Suprapubic skin (tissue), 4 donors: ENCODE data around the gene METTL25.

Experiments
- EP300 ChIP-seq: sonication (generic); formaldehyde crosslinking; IDR thresholded peaks from one replicate; pipeline ENCODE4 v1.6.1; 2017; ENCODE audit warnings: antibody characterized with exemption
- POLR2A ChIP-seq, 2 donors: fragments of 450-650 bp; IDR thresholded peaks; one replicate each; pipeline ENCODE4 v1.6.1; 2017; ENCODE audit warnings: antibody characterized with exemption in 2 of 2, mild to moderate bottlenecking in 2 of 2, moderate library complexity in 2 of 2
- POLR2AphosphoS5 ChIP-seq, 3 donors: sonication (generic); formaldehyde crosslinking; IDR thresholded peaks; one replicate each; pipeline ENCODE4 v1.6.1; 2017; ENCODE audit warnings: antibody characterized with exemption in 3 of 3
- TF ChIP-seq, protein P1 (sequence below), 2 donors: fragments of 200-600 bp in 1 of 2; fragments of 450-650 bp in 1 of 2; sonication (generic) in 1 of 2; IDR thresholded peaks; one replicate each; pipeline ENCODE4 v1.5.1; 2016 to 2019; ENCODE audit warnings: antibody characterized with exemption in 2 of 2, mild to moderate bottlenecking in 1 of 2, moderate library complexity in 1 of 2

GRCh38 chr12:82525616-82526015 is 167.3 kb downstream of the METTL25 start:
- no peak for TF ChIP-seq POLR2A (IDR thresholded peaks at IDR 0.05)
- TF ChIP-seq, protein P1, sequence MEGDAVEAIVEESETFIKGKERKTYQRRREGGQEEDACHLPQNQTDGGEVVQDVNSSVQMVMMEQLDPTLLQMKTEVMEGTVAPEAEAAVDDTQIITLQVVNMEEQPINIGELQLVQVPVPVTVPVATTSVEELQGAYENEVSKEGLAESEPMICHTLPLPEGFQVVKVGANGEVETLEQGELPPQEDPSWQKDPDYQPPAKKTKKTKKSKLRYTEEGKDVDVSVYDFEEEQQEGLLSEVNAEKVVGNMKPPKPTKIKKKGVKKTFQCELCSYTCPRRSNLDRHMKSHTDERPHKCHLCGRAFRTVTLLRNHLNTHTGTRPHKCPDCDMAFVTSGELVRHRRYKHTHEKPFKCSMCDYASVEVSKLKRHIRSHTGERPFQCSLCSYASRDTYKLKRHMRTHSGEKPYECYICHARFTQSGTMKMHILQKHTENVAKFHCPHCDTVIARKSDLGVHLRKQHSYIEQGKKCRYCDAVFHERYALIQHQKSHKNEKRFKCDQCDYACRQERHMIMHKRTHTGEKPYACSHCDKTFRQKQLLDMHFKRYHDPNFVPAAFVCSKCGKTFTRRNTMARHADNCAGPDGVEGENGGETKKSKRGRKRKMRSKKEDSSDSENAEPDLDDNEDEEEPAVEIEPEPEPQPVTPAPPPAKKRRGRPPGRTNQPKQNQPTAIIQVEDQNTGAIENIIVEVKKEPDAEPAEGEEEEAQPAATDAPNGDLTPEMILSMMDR (IDR thresholded peaks at IDR 0.05), result no peak
- TF ChIP-seq POLR2AphosphoS5 (IDR thresholded peaks at IDR 0.05), result no peak
- TF ChIP-seq EP300, result no peak
